IMR-90 (cell line): Measurements from ENCODE around the gene CDH26. TPM values are rescaled to one million over a fixed set of nuclear protein-coding genes. Genes with fewer than 3 reads are reported as not detected.

Source experiments
- ATAC-seq: fragments of 200-7000 bp; cut with Tn5 transposase; 2 replicates; pipeline ENCODE4 v1.9.1; 2020; ENCODE audit warnings: low read depth, mild to moderate bottlenecking, moderate library complexity
- BruUV-seq: library from RNA; stranded (reverse); fragments of 400-500 nt; replicated peaks from 2 replicates; lab custom pipeline; 2021; lab: Mats Ljungman, UMichigan
- CTCF ChIA-PET: fragments of 300-600 bp; formaldehyde crosslinking; extraction: SDS; loops from one replicate; lab custom pipeline; 2021; ENCODE audit warnings: antibody characterized with exemption; lab: Yijun Ruan, JAX
- POLR2A ChIA-PET: fragments of 300-600 bp; sonication (Branson Sonifier 250); formaldehyde crosslinking; loops from one replicate; lab custom pipeline; 2022; ENCODE audit warnings: antibody characterized with exemption; ENCODE audit not compliant: unreplicated experiment; lab: Charles Lee
- DNase-seq: peaks from one replicate; pipeline ENCODE4 v3.0.0; 2013
- H2AFZ ChIP-seq: replicated peaks from 2 replicates; pipeline ENCODE3; 2013; ENCODE audit warnings: low read length, mild to moderate bottlenecking; ENCODE audit not compliant: poor library complexity
- H2AK5ac ChIP-seq: 2 replicates; pipeline ENCODE4 v1.6.1; 2013; ENCODE audit warnings: low read depth, low read length, inconsistent platforms
- H2AK9ac ChIP-seq: replicated peaks from 2 replicates; pipeline ENCODE3; 2013; ENCODE audit warnings: mild to moderate bottlenecking, low read depth, low read length, moderate library complexity; ENCODE audit not compliant: poor library complexity
- H2BK120ac ChIP-seq: 2 replicates; pipeline ENCODE4 v1.6.1; 2013; ENCODE audit warnings: low read depth, low read length, inconsistent platforms
- H2BK15ac ChIP-seq: 3 replicates; pipeline ENCODE4 v1.6.1; 2013; ENCODE audit warnings: low read depth, low read length, inconsistent platforms
- H2BK20ac ChIP-seq: 2 replicates; pipeline ENCODE4 v1.6.1; 2013; ENCODE audit warnings: low read depth, mild to moderate bottlenecking, inconsistent platforms, low read length, moderate library complexity
- H2BK5ac ChIP-seq: 2 replicates; pipeline ENCODE4 v1.6.1; 2013; ENCODE audit warnings: mild to moderate bottlenecking, low read depth, low read length, inconsistent platforms; ENCODE audit not compliant: poor library complexity, severe bottlenecking
- H3K14ac ChIP-seq: replicated peaks from 2 replicates; pipeline ENCODE4 v1.6.1; 2013; ENCODE audit warnings: low read depth, low read length, inconsistent platforms
- H3K18ac ChIP-seq: 2 replicates; pipeline ENCODE4 v1.6.1; 2013; ENCODE audit warnings: low read depth, low read length, control low read depth
- H3K23ac ChIP-seq: 2 replicates; pipeline ENCODE4 v1.6.1; 2013; ENCODE audit warnings: low read depth, low read length, inconsistent platforms
- H3K27ac ChIP-seq: 2 replicates; pipeline ENCODE4 v1.5.1; 2013; ENCODE audit warnings: mild to moderate bottlenecking, control low read depth, low read length; ENCODE audit not compliant: insufficient read depth
- H3K27me3 ChIP-seq: 2 replicates; pipeline ENCODE4 v1.6.1; 2013; ENCODE audit warnings: low read length; ENCODE audit not compliant: control insufficient read depth, insufficient read depth
- H3K36me3 ChIP-seq: 2 replicates; pipeline ENCODE4 v1.6.1; 2013; ENCODE audit warnings: low read length, mixed read lengths; ENCODE audit not compliant: control insufficient read depth, insufficient read depth
- H3K4ac ChIP-seq: 2 replicates; pipeline ENCODE4 v1.6.1; 2013; ENCODE audit warnings: low read depth, low read length, inconsistent platforms
- H3K4me1 ChIP-seq: 2 replicates; pipeline ENCODE4 v1.6.1; 2013; ENCODE audit warnings: low read length, mixed read lengths; ENCODE audit not compliant: control insufficient read depth, insufficient read depth
- H3K4me2 ChIP-seq: 2 replicates; pipeline ENCODE4 v1.6.1; 2013; ENCODE audit warnings: low read depth, mild to moderate bottlenecking, control low read depth, low read length, moderate library complexity
- H3K4me3 ChIP-seq: 2 replicates; pipeline ENCODE4 v1.5.1; 2013; ENCODE audit warnings: low read depth, mild to moderate bottlenecking, control low read depth, low read length, moderate library complexity; ENCODE audit not compliant: insufficient read depth
- H3K56ac ChIP-seq: 2 replicates; pipeline ENCODE4 v1.6.1; 2013; ENCODE audit warnings: low read length, inconsistent platforms; ENCODE audit not compliant: insufficient read depth; ENCODE audit errors: extremely low read depth
- H3K79me1 ChIP-seq, 2 experiments: 2 replicates each; pipeline ENCODE4 v1.6.1; 2013; ENCODE audit warnings: low read length in 2 of 2, inconsistent platforms in 1 of 2, low read depth in 1 of 2
- H3K9ac ChIP-seq: 2 replicates; pipeline ENCODE4 v1.6.1; 2013; ENCODE audit warnings: low read depth, low read length, control low read depth
- H3K9me1 ChIP-seq: 2 replicates; pipeline ENCODE4 v1.6.1; 2013; ENCODE audit warnings: low read length, inconsistent platforms; ENCODE audit not compliant: insufficient read depth
- H3K9me3 ChIP-seq: 2 replicates; pipeline ENCODE4 v1.6.1; 2013; ENCODE audit warnings: low read length; ENCODE audit not compliant: control insufficient read depth, insufficient read depth
- H4K20me1 ChIP-seq: 2 replicates; pipeline ENCODE4 v1.6.1; 2013; ENCODE audit warnings: low read length, inconsistent platforms; ENCODE audit not compliant: insufficient read depth
- H4K5ac ChIP-seq: 2 replicates; pipeline ENCODE4 v1.6.1; 2013; ENCODE audit warnings: mild to moderate bottlenecking, low read depth, low read length, control low read depth
- H4K8ac ChIP-seq, 2 experiments: 2 replicates each; pipeline ENCODE4 v1.6.1; 2013; ENCODE audit warnings: low read depth in 2 of 2, low read length in 2 of 2, control low read depth in 1 of 2, inconsistent platforms in 1 of 2
- H4K91ac ChIP-seq: 2 replicates; pipeline ENCODE4 v1.6.1; 2013; ENCODE audit warnings: low read depth, low read length, inconsistent platforms; ENCODE audit not compliant: insufficient read depth
- BHLHE40 ChIP-seq: fragments of 150-350 bp; IDR thresholded peaks from 2 replicates; pipeline ENCODE4 v1.6.1; 2016; ENCODE audit warnings: mild to moderate bottlenecking, low read depth, low read length
- CEBPB ChIP-seq: IDR thresholded peaks from 2 replicates; pipeline ENCODE4 v1.6.1; 2012; ENCODE audit warnings: low read depth, low read length, improper control_type of control experiment
- CHD1 ChIP-seq: IDR thresholded peaks from 2 replicates; pipeline ENCODE4 v1.6.1; 2012; ENCODE audit warnings: low read depth, low read length, improper control_type of control experiment
- CTCF ChIP-seq: conservative IDR thresholded peaks from 2 replicates; pipeline ENCODE4 v1.5.1; 2012; ENCODE audit warnings: mild to moderate bottlenecking, low read depth, low read length, improper control_type of control experiment
- MAFK ChIP-seq: IDR thresholded peaks from 2 replicates; pipeline ENCODE4 v1.6.1; 2012; ENCODE audit warnings: low read depth, low read length, improper control_type of control experiment
- MAZ ChIP-seq: IDR thresholded peaks from 2 replicates; pipeline ENCODE4 v1.6.1; 2012; ENCODE audit warnings: low read depth, mild to moderate bottlenecking, low read length, improper control_type of control experiment, moderate library complexity, borderline replicate concordance
- POLR2A ChIP-seq: IDR thresholded peaks from 2 replicates; pipeline ENCODE4 v1.6.1; 2012; ENCODE audit warnings: mild to moderate bottlenecking, low read depth, low read length
- RAD21 ChIP-seq: IDR thresholded peaks from 2 replicates; pipeline ENCODE4 v1.6.1; 2012; ENCODE audit warnings: low read length, improper control_type of control experiment
- WGBS, 2 experiments: methylation state at CpG; one replicate each; pipeline versions ENCODE4 v1.1.5 to v1.1.7; 2013; ENCODE audit warnings: missing lambda C conversion rate in 2 of 2; ENCODE audit not compliant: insufficient read length in 1 of 2; ENCODE audit errors: extremely low coverage in 2 of 2; 5-methylcytosine and 5-hydroxymethylcytosine counted together
- dilution Hi-C: fragments of 300-500 bp; cut with HindIII; formaldehyde crosslinking; loops from one replicate; pipeline ENCODE4 v1.14.3; 2018; ENCODE audit warnings: low sequenced_read_pairs; ENCODE audit not compliant: unreplicated experiment
- in situ Hi-C: fragments of 300-500 bp; cut with MboI; formaldehyde crosslinking; loops from 3 replicates; pipeline ENCODE4 v1.14.3; 2019; ENCODE audit warnings: low sequenced_read_pairs, inconsistent platforms, mixed read lengths
- intact Hi-C: fragments of 100-400 bp; cut with micrococcal nuclease; formaldehyde crosslinking; loops from 2 replicates; pipeline ENCODE4 v1.10.0; 2022
- polyA plus RNA-seq, 3 experiments: library from polyadenylated mRNA; depleted of rRNA; stranded (reverse); fragments of >200 nt; gene quantifications; 2 replicates each; pipeline ENCODE4 v1.2.3, GENCODE V29; 2012; ENCODE audit warnings: low replicate concordance in 1 of 3
- total RNA-seq: library from RNA; depleted of rRNA; stranded (reverse); fragments of >200 nt; gene quantifications from 2 replicates; pipeline ENCODE4 v1.2.3, GENCODE V29; 2012

CDH26 gene
- total and polyA plus RNA-seq, 2 of the 4 experiments (the other 2 are of a cell fraction), result not detected

GRCh38 chr20:59985164-59985563, 26.9 kb downstream of the CDH26 start:
- Histone ChIP-seq H4K8ac (no peak overlapping the region), H4K5ac (no peak overlapping the region), H4K20me1 (no peaks in the 10 kb centered on the region), H3K4me3 (no peak overlapping the region), H3K4ac (no peak overlapping the region), H2AK5ac (no peak overlapping the region), H3K9me3 (no peaks in the 10 kb centered on the region), H3K18ac (no peak overlapping the region), H3K9ac (no peak overlapping the region), H3K27ac (no peak overlapping the region), H3K14ac (no peak overlapping the region), H3K27me3 (peaks cover 2% of the 10 kb centered on the region; the same call in 1 of the 2 replicates), H3K9me1 (no peaks in the 10 kb centered on the region), H2BK20ac (no peak overlapping the region), H3K4me1 (no peaks in the 10 kb centered on the region), H2AK9ac (no peak overlapping the region), H4K91ac (no peak overlapping the region), H3K56ac (no peak overlapping the region), H3K79me1 (no peaks in the 10 kb centered on the region), H3K23ac (no peak overlapping the region), H2AFZ (no peak overlapping the region), H3K4me2 (no peak overlapping the region), H2BK5ac (no peak overlapping the region), H3K36me3 (no peaks in the 10 kb centered on the region), H2BK15ac (no peak overlapping the region), H2BK120ac (no peak overlapping the region)
- DNase-seq (no peak), ATAC-seq (no peak)
- TF ChIP-seq CEBPB (no peak), CHD1 (no peak), CTCF (no peak), MAFK (no peak), POLR2A (no peak), BHLHE40 (no peak), MAZ (no peak), RAD21 (no peak)
- no CpG with 5 or more reads among the region's 8 CpGs for WGBS, 2 experiments
- dilution Hi-C loops (no loop called here), intact Hi-C loops (no loop called here), in situ Hi-C loops (no loop called here)
- ChIA-PET POLR2A (no interaction called here), CTCF (no interaction called here)
- BruUV-seq, result no TSS peak
